ENCODE data around the gene GNGT1.

The GNGT1 gene

GRCh38 chr7:93906267-93906666 is at the start of gene GNGT1:
Gene GNGT1, plus strand, starts transcription at chr7:93906567. Its CDS starts 180 bp downstream, at chr7:93906747.
- DNase-seq (ENCODE audit: low read depth, low spot score): no peak
- Histone ChIP-seq H3K4me3 (ENCODE audit: insufficient read length, low read depth) (no peak within 1 kb of the TSS), H3K9me3 (ENCODE audit: insufficient read depth, low read length) (no peaks in the 10 kb centered on the region), H3K36me3 (ENCODE audit: insufficient read depth, insufficient read length, low read length) (no peaks in the 10 kb centered on the region), H3K27me3 (ENCODE audit: insufficient read depth, insufficient read length) (no peaks in the 10 kb centered on the region), H3K9ac (ENCODE audit: insufficient read length, low read depth) (no peak within 1 kb of the TSS), H3K4me1 (ENCODE audit: insufficient read depth, insufficient read length) (no peaks in the 10 kb centered on the region)
- TF ChIP-seq YY1 (IDR thresholded peaks at IDR 0.05; ENCODE audit: insufficient read depth, insufficient read length): no peak
- no peak for TF ChIP-seq ZNF274 (IDR thresholded peaks at IDR 0.05; ENCODE audit: low read depth, low read length)
- no peak for TF ChIP-seq SUZ12 (IDR thresholded peaks at IDR 0.05; ENCODE audit: extremely low read depth, insufficient read depth, insufficient read length)

GRCh38 chr7:93858857-93859256 is 47.5 kb upstream of the GNGT1 start:
- H3K36me3 ChIP-seq (ENCODE audit: insufficient read depth, insufficient read length, low read length): no peaks in the 10 kb centered on the region
- no peak for DNase-seq (ENCODE audit: low read depth, low spot score)
- no peak overlapping the region for H3K9ac ChIP-seq (ENCODE audit: insufficient read length, low read depth)
- no peak overlapping the region for H3K4me3 ChIP-seq (ENCODE audit: insufficient read length, low read depth)
- no peaks in the 10 kb centered on the region for H3K9me3 ChIP-seq (ENCODE audit: insufficient read depth, low read length)
- no peak for TF ChIP-seq ZNF274 (IDR thresholded peaks at IDR 0.05; ENCODE audit: low read depth, low read length)
- TF ChIP-seq SUZ12 (IDR thresholded peaks at IDR 0.05; ENCODE audit: extremely low read depth, insufficient read depth, insufficient read length): no peak
- TF ChIP-seq YY1 (IDR thresholded peaks at IDR 0.05; ENCODE audit: insufficient read depth, insufficient read length): no peak
- H3K27me3 ChIP-seq (ENCODE audit: insufficient read depth, insufficient read length): no peaks in the 10 kb centered on the region
- no peaks in the 10 kb centered on the region for H3K4me1 ChIP-seq (ENCODE audit: insufficient read depth, insufficient read length)

GRCh38 chr7:93860261-93860660 is 46.1 kb upstream of the GNGT1 start:
- H3K4me1 ChIP-seq (ENCODE audit: insufficient read depth, insufficient read length): no peaks in the 10 kb centered on the region
- no peak for DNase-seq (ENCODE audit: low read depth, low spot score)
- no peak overlapping the region for H3K4me3 ChIP-seq (ENCODE audit: insufficient read length, low read depth)
- no peaks in the 10 kb centered on the region for H3K9me3 ChIP-seq (ENCODE audit: insufficient read depth, low read length)
- H3K36me3 ChIP-seq (ENCODE audit: insufficient read depth, insufficient read length, low read length): no peaks in the 10 kb centered on the region
- H3K9ac ChIP-seq (ENCODE audit: insufficient read length, low read depth): no peak overlapping the region
- TF ChIP-seq YY1 (IDR thresholded peaks at IDR 0.05; ENCODE audit: insufficient read depth, insufficient read length): no peak
- TF ChIP-seq SUZ12 (IDR thresholded peaks at IDR 0.05; ENCODE audit: extremely low read depth, insufficient read depth, insufficient read length): no peak
- TF ChIP-seq ZNF274 (IDR thresholded peaks at IDR 0.05; ENCODE audit: low read depth, low read length): no peak
- no peaks in the 10 kb centered on the region for H3K27me3 ChIP-seq (ENCODE audit: insufficient read depth, insufficient read length)

- TF ChIP-seq YY1 (IDR thresholded peaks at IDR 0.05; ENCODE audit: insufficient read depth, insufficient read length): no peak
- no peak for TF ChIP-seq ZNF274 (IDR thresholded peaks at IDR 0.05; ENCODE audit: low read depth, low read length)
- no peak for TF ChIP-seq SUZ12 (IDR thresholded peaks at IDR 0.05; ENCODE audit: extremely low read depth, insufficient read depth, insufficient read length)
- no peak for DNase-seq (ENCODE audit: low read depth, low spot score)
- no peaks in the 10 kb centered on the region for H3K27me3 ChIP-seq (ENCODE audit: insufficient read depth, insufficient read length)
- H3K9ac ChIP-seq (ENCODE audit: insufficient read length, low read depth): no peak overlapping the region
- no peaks in the 10 kb centered on the region for H3K4me1 ChIP-seq (ENCODE audit: insufficient read depth, insufficient read length)
- H3K36me3 ChIP-seq (ENCODE audit: insufficient read depth, insufficient read length, low read length): no peaks in the 10 kb centered on the region
- H3K4me3 ChIP-seq (ENCODE audit: insufficient read length, low read depth): no peak overlapping the region
- H3K9me3 ChIP-seq (ENCODE audit: insufficient read depth, low read length): no peaks in the 10 kb centered on the region
Observed at GRCh38 chr7:93861325-93861949, 44.9 kb upstream of the GNGT1 start.

- no peaks in the 10 kb centered on the region for H3K4me1 ChIP-seq (ENCODE audit: insufficient read depth, insufficient read length)
- no peak overlapping the region for H3K4me3 ChIP-seq (ENCODE audit: insufficient read length, low read depth)
- H3K36me3 ChIP-seq (ENCODE audit: insufficient read depth, insufficient read length, low read length): no peaks in the 10 kb centered on the region
- H3K27me3 ChIP-seq (ENCODE audit: insufficient read depth, insufficient read length): no peaks in the 10 kb centered on the region
- H3K9me3 ChIP-seq (ENCODE audit: insufficient read depth, low read length): no peaks in the 10 kb centered on the region
- no peak for DNase-seq (ENCODE audit: low read depth, low spot score)
- TF ChIP-seq SUZ12 (IDR thresholded peaks at IDR 0.05; ENCODE audit: extremely low read depth, insufficient read depth, insufficient read length) (no peak), ZNF274 (IDR thresholded peaks at IDR 0.05; ENCODE audit: low read depth, low read length) (no peak), YY1 (IDR thresholded peaks at IDR 0.05; ENCODE audit: insufficient read depth, insufficient read length) (no peak)
- H3K9ac ChIP-seq (ENCODE audit: insufficient read length, low read depth): no peak overlapping the region
Observed at GRCh38 chr7:93862651-93863050, 43.7 kb upstream of the GNGT1 start.

- no peak for DNase-seq (ENCODE audit: low read depth, low spot score)
- no peak overlapping the region for H3K4me3 ChIP-seq (ENCODE audit: insufficient read length, low read depth)
- TF ChIP-seq ZNF274 (IDR thresholded peaks at IDR 0.05; ENCODE audit: low read depth, low read length) (no peak), SUZ12 (IDR thresholded peaks at IDR 0.05; ENCODE audit: extremely low read depth, insufficient read depth, insufficient read length) (no peak), YY1 (IDR thresholded peaks at IDR 0.05; ENCODE audit: insufficient read depth, insufficient read length) (no peak)
- H3K9ac ChIP-seq (ENCODE audit: insufficient read length, low read depth): no peak overlapping the region
- no peaks in the 10 kb centered on the region for H3K27me3 ChIP-seq (ENCODE audit: insufficient read depth, insufficient read length)
- no peaks in the 10 kb centered on the region for H3K4me1 ChIP-seq (ENCODE audit: insufficient read depth, insufficient read length)
- no peaks in the 10 kb centered on the region for H3K36me3 ChIP-seq (ENCODE audit: insufficient read depth, insufficient read length, low read length)
- no peaks in the 10 kb centered on the region for H3K9me3 ChIP-seq (ENCODE audit: insufficient read depth, low read length)
Observed at GRCh38 chr7:93866886-93867285, 39.5 kb upstream of the GNGT1 start.

GRCh38 chr7:93873998-93874574 is 32.3 kb upstream of the GNGT1 start:
- TF ChIP-seq YY1 (IDR thresholded peaks at IDR 0.05; ENCODE audit: insufficient read depth, insufficient read length): no peak
- no peak for TF ChIP-seq ZNF274 (IDR thresholded peaks at IDR 0.05; ENCODE audit: low read depth, low read length)
- TF ChIP-seq SUZ12 (IDR thresholded peaks at IDR 0.05; ENCODE audit: extremely low read depth, insufficient read depth, insufficient read length): no peak
- Histone ChIP-seq H3K4me1 (ENCODE audit: insufficient read depth, insufficient read length) (no peaks in the 10 kb centered on the region), H3K27me3 (ENCODE audit: insufficient read depth, insufficient read length) (no peaks in the 10 kb centered on the region), H3K9ac (ENCODE audit: insufficient read length, low read depth) (no peak overlapping the region), H3K9me3 (ENCODE audit: insufficient read depth, low read length) (peaks cover 34% of the 10 kb centered on the region), H3K4me3 (ENCODE audit: insufficient read length, low read depth) (no peak overlapping the region), H3K36me3 (ENCODE audit: insufficient read depth, insufficient read length, low read length) (no peaks in the 10 kb centered on the region)
- peak; percentile 67 for DNase-seq (ENCODE audit: low read depth, low spot score)
